Measurements from ENCODE around the gene RANBP10. TPM values are rescaled to one million over a fixed set of nuclear protein-coding genes. Genes with fewer than 3 reads are reported as not detected.

Gene RANBP10
- total RNA-seq, 1 donor from 2014 or later = 11.4 TPM

- Histone ChIP-seq H3F3A (ENCODE audit: low read depth) (peaks cover 3% of the 10 kb centered on the region), H3K4me1 (peaks cover 6% of the 10 kb centered on the region), H3K9me3 (ENCODE audit: low read depth) (no peaks in the 10 kb centered on the region), H3K9ac (no peak overlapping the region), H3K79me2 (ENCODE audit: low read depth) (peaks cover 85% of the 10 kb centered on the region), H3K27me3 (no peaks in the 10 kb centered on the region), H3K4me3 (no peak overlapping the region), H3K27ac (no peak overlapping the region), H4K20me1 (ENCODE audit: low read depth) (peaks cover 27% of the 10 kb centered on the region), H3K4me2 (no peak overlapping the region), H3K36me3 (no peaks in the 10 kb centered on the region), H2AFZ (replicated peaks) (no peak overlapping the region)
- Mint-ChIP-seq H3K27me3 (ENCODE audit: insufficient read depth, low read depth) (peaks cover 2% of the 10 kb centered on the region), H3K4me3 (no peak overlapping the region), H3K27ac (no peak overlapping the region), H3K4me1 (peaks cover 9% of the 10 kb centered on the region), H3K9me3 (no peaks in the 10 kb centered on the region), H3K36me3 (peaks cover 22% of the 10 kb centered on the region)
- TF ChIP-seq EZH2phosphoT487 (IDR thresholded peaks at IDR 0.05) = no peak
- TF ChIP-seq EZH2 (IDR thresholded peaks at IDR 0.05) = no peak
- TF ChIP-seq CTCF (IDR thresholded peaks at IDR 0.05) = no peak
- DNase-seq (ENCODE audit: low spot score) = no peak
These were observed 4.5 kb downstream of the RANBP10 start for GRCh38 chr16:67801883-67802282.

- DNase-seq (ENCODE audit: low spot score) = no peak
- peaks cover 27% of the 10 kb centered on the region for H3K36me3 Mint-ChIP-seq
- no peaks in the 10 kb centered on the region for H3K36me3 ChIP-seq
- no peaks in the 10 kb centered on the region for H3K9me3 Mint-ChIP-seq
- H3K27me3 Mint-ChIP-seq (ENCODE audit: insufficient read depth, low read depth) = peaks cover 2% of the 10 kb centered on the region
- H3K79me2 ChIP-seq (ENCODE audit: low read depth) = peaks cover 91% of the 10 kb centered on the region
- H3K4me3 Mint-ChIP-seq = no peak overlapping the region
- H3K4me1 Mint-ChIP-seq = peaks cover 9% of the 10 kb centered on the region
- H3K27ac ChIP-seq = no peak overlapping the region
- H3K4me1 ChIP-seq = peaks cover 6% of the 10 kb centered on the region
- H2AFZ ChIP-seq (replicated peaks) = no peak overlapping the region
- H3K9me3 ChIP-seq (ENCODE audit: low read depth) = no peaks in the 10 kb centered on the region
- no peak overlapping the region for H3K27ac Mint-ChIP-seq
- no peaks in the 10 kb centered on the region for H3F3A ChIP-seq (ENCODE audit: low read depth)
- TF ChIP-seq EZH2 (IDR thresholded peaks at IDR 0.05) (no peak), CTCF (IDR thresholded peaks at IDR 0.05) (no peak), EZH2phosphoT487 (IDR thresholded peaks at IDR 0.05) (no peak)
- no peak overlapping the region for H3K9ac ChIP-seq
- peaks cover 27% of the 10 kb centered on the region for H4K20me1 ChIP-seq (ENCODE audit: low read depth)
- no peaks in the 10 kb centered on the region for H3K27me3 ChIP-seq
- H3K4me3 ChIP-seq = no peak overlapping the region
- H3K4me2 ChIP-seq = no peak overlapping the region
These were observed 5.1 kb downstream of the RANBP10 start for GRCh38 chr16:67801241-67801640.

GRCh38 chr16:67800338-67800926 is 5.9 kb downstream of the RANBP10 start:
- no peak overlapping the region for H3K4me3 Mint-ChIP-seq
- no peaks in the 10 kb centered on the region for H3K36me3 ChIP-seq

More at GRCh38 chr16:67800338-67800926, 5.9 kb downstream of the RANBP10 start:
- peaks cover 23% of the 10 kb centered on the region for H4K20me1 ChIP-seq (ENCODE audit: low read depth)
- H3K4me3 ChIP-seq = no peak overlapping the region
- H3K79me2 ChIP-seq (ENCODE audit: low read depth) = peaks cover 87% of the 10 kb centered on the region
- H2AFZ ChIP-seq (replicated peaks) = no peak overlapping the region
- Mint-ChIP-seq H3K27me3 (ENCODE audit: insufficient read depth, low read depth) (peaks cover 2% of the 10 kb centered on the region), H3K36me3 (peaks cover 27% of the 10 kb centered on the region), H3K27ac (no peak overlapping the region), H3K9me3 (no peaks in the 10 kb centered on the region), H3K4me1 (peaks cover 7% of the 10 kb centered on the region)
- H3F3A ChIP-seq (ENCODE audit: low read depth) = no peaks in the 10 kb centered on the region
- DNase-seq (ENCODE audit: low spot score) = no peak
- H3K27me3 ChIP-seq = no peaks in the 10 kb centered on the region
- no peak overlapping the region for H3K9ac ChIP-seq
- no peaks in the 10 kb centered on the region for H3K9me3 ChIP-seq (ENCODE audit: low read depth)
- no peak overlapping the region for H3K4me2 ChIP-seq
- no peak for TF ChIP-seq EZH2 (IDR thresholded peaks at IDR 0.05)
- TF ChIP-seq EZH2phosphoT487 (IDR thresholded peaks at IDR 0.05) = no peak
- no peak for TF ChIP-seq CTCF (IDR thresholded peaks at IDR 0.05)
- peaks cover 4% of the 10 kb centered on the region for H3K4me1 ChIP-seq
- no peak overlapping the region for H3K27ac ChIP-seq
